ENCODE results near the gene AIMP1. TPM values are rescaled to one million over a fixed set of nuclear protein-coding genes. Genes with fewer than 3 reads are reported as not detected.
"Not testable (repeated sequence)": the region's sequence is repeated elsewhere in the genome, so short reads cannot be mapped to it uniquely, and the experiment has no call there.

AIMP1 gene
- polyA plus RNA-seq, 4 donors, result 34.4 to 59.7 (median 37.4) TPM

GRCh38 chr4:106371161-106371560 lies 54.8 kb downstream of the AIMP1 start:
- H3K27me3 ChIP-seq (ENCODE audit: control insufficient read depth in 3 of 3, insufficient read depth in 3 of 3, low read length in 3 of 3), result peaks cover 0 to 3% (median 0%) of the 10 kb centered on the region in 3 donors
- FAIRE-seq (no peak), DNase-seq (no peak)
- no peak overlapping the region for H3K4me3 ChIP-seq (ENCODE audit: low read depth in 1 of 3, low read length in 3 of 3)
- H3K9me3 ChIP-seq (ENCODE audit: control insufficient read depth in 2 of 2, insufficient read depth in 1 of 2, low read depth in 1 of 2, low read length in 1 of 2), result no peaks in the 10 kb centered on the region
- H3K27ac ChIP-seq (ENCODE audit: low read depth in 1 of 3, low read length in 2 of 3), result no peak overlapping the region
- no peaks in the 10 kb centered on the region for H3K36me3 ChIP-seq (ENCODE audit: control insufficient read depth in 3 of 3, insufficient read depth in 2 of 3, low read depth in 1 of 3, low read length in 3 of 3)
- H3K4me1 ChIP-seq (ENCODE audit: control insufficient read depth in 3 of 3, insufficient read depth in 2 of 3, low read depth in 1 of 3, low read length in 2 of 3), result no peaks in the 10 kb centered on the region

- H3K4me1 ChIP-seq (ENCODE audit: control insufficient read depth in 3 of 3, insufficient read depth in 2 of 3, low read depth in 1 of 3, low read length in 2 of 3), result no peaks in the 10 kb centered on the region
- H3K27ac ChIP-seq (ENCODE audit: low read depth in 1 of 3, low read length in 2 of 3), result no peak overlapping the region
- no peak for FAIRE-seq
- no peak overlapping the region for H3K4me3 ChIP-seq (ENCODE audit: low read depth in 1 of 3, low read length in 3 of 3)
- peaks cover 0 to 3% (median 0%) of the 10 kb centered on the region in 3 donors for H3K27me3 ChIP-seq (ENCODE audit: control insufficient read depth in 3 of 3, insufficient read depth in 3 of 3, low read length in 3 of 3)
- no peaks in the 10 kb centered on the region for H3K36me3 ChIP-seq (ENCODE audit: control insufficient read depth in 3 of 3, insufficient read depth in 2 of 3, low read depth in 1 of 3, low read length in 3 of 3)
- no peaks in the 10 kb centered on the region for H3K9me3 ChIP-seq (ENCODE audit: control insufficient read depth in 2 of 2, insufficient read depth in 1 of 2, low read depth in 1 of 2, low read length in 1 of 2)
- DNase-seq, result peak; percentile 23 to 64
- WGBS, 3 donors, result 13 to 56% (median 36%) methylated on average over 3 of the region's 3 CpGs
Measured at GRCh38 chr4:106373026-106373425, 56.7 kb downstream of the AIMP1 start.

- no peaks in the 10 kb centered on the region for H3K4me1 ChIP-seq (ENCODE audit: control insufficient read depth in 3 of 3, insufficient read depth in 2 of 3, low read depth in 1 of 3, low read length in 2 of 3)
- no peak overlapping the region for H3K4me3 ChIP-seq (ENCODE audit: low read depth in 1 of 3, low read length in 3 of 3)
- no peak overlapping the region for H3K27ac ChIP-seq (ENCODE audit: low read depth in 1 of 3, low read length in 2 of 3)
- H3K36me3 ChIP-seq (ENCODE audit: control insufficient read depth in 3 of 3, insufficient read depth in 2 of 3, low read depth in 1 of 3, low read length in 3 of 3), result no peaks in the 10 kb centered on the region
- no peak for FAIRE-seq
- peaks cover 0 to 5% (median 0%) of the 10 kb centered on the region in 3 donors for H3K27me3 ChIP-seq (ENCODE audit: control insufficient read depth in 3 of 3, insufficient read depth in 3 of 3, low read length in 3 of 3)
- DNase-seq, result no peak
- H3K9me3 ChIP-seq (ENCODE audit: control insufficient read depth in 2 of 2, insufficient read depth in 1 of 2, low read depth in 1 of 2, low read length in 1 of 2), result peaks cover 0 to 4% of the 10 kb centered on the region in 2 donors
Measured at GRCh38 chr4:106380179-106380578, 63.8 kb downstream of the AIMP1 start.

GRCh38 chr4:106384878-106385277 lies 68.5 kb downstream of the AIMP1 start:
- no peak for DNase-seq
- Histone ChIP-seq H3K27me3 (ENCODE audit: control insufficient read depth in 3 of 3, insufficient read depth in 3 of 3, low read length in 3 of 3) (no peaks in the 10 kb centered on the region), H3K4me3 (ENCODE audit: low read depth in 1 of 3, low read length in 3 of 3) (no peak overlapping the region), H3K27ac (ENCODE audit: low read depth in 1 of 3, low read length in 2 of 3) (no peak overlapping the region), H3K36me3 (ENCODE audit: control insufficient read depth in 3 of 3, insufficient read depth in 2 of 3, low read depth in 1 of 3, low read length in 3 of 3) (no peaks in the 10 kb centered on the region), H3K4me1 (ENCODE audit: control insufficient read depth in 3 of 3, insufficient read depth in 2 of 3, low read depth in 1 of 3, low read length in 2 of 3) (no peaks in the 10 kb centered on the region), H3K9me3 (ENCODE audit: control insufficient read depth in 2 of 2, insufficient read depth in 1 of 2, low read depth in 1 of 2, low read length in 1 of 2) (peaks cover 0 to 14% of the 10 kb centered on the region in 2 donors)
- no peak for FAIRE-seq
- 97 to 98% (median 98%) methylated on average over 3 of the region's 3 CpGs for WGBS, 3 donors

- Histone ChIP-seq H3K27me3 (ENCODE audit: control insufficient read depth in 3 of 3, insufficient read depth in 3 of 3, low read length in 3 of 3) (no peaks in the 10 kb centered on the region), H3K36me3 (ENCODE audit: control insufficient read depth in 3 of 3, insufficient read depth in 2 of 3, low read depth in 1 of 3, low read length in 3 of 3) (no peaks in the 10 kb centered on the region), H3K9me3 (ENCODE audit: control insufficient read depth in 2 of 2, insufficient read depth in 1 of 2, low read depth in 1 of 2, low read length in 1 of 2) (peaks cover 0 to 14% of the 10 kb centered on the region in 2 donors), H3K27ac (ENCODE audit: low read depth in 1 of 3, low read length in 2 of 3) (no peak overlapping the region), H3K4me3 (ENCODE audit: low read depth in 1 of 3, low read length in 3 of 3) (no peak overlapping the region), H3K4me1 (ENCODE audit: control insufficient read depth in 3 of 3, insufficient read depth in 2 of 3, low read depth in 1 of 3, low read length in 2 of 3) (no peaks in the 10 kb centered on the region)
- DNase-seq (no peak), FAIRE-seq (no peak)
- 69 to 80% (median 76%) methylated on average over 6 of the region's 6 CpGs for WGBS, 3 donors
Measured at GRCh38 chr4:106385853-106386393, 69.6 kb downstream of the AIMP1 start.

GRCh38 chr4:106395582-106395981 lies 79.2 kb downstream of the AIMP1 start:
- WGBS, 3 donors, result 77 to 80% (median 78%) methylated on average over 2 of the region's 2 CpGs
- Histone ChIP-seq H3K4me1 (ENCODE audit: control insufficient read depth in 3 of 3, insufficient read depth in 2 of 3, low read depth in 1 of 3, low read length in 2 of 3) (no peaks in the 10 kb centered on the region), H3K36me3 (ENCODE audit: control insufficient read depth in 3 of 3, insufficient read depth in 2 of 3, low read depth in 1 of 3, low read length in 3 of 3) (no peaks in the 10 kb centered on the region), H3K9me3 (ENCODE audit: control insufficient read depth in 2 of 2, insufficient read depth in 1 of 2, low read depth in 1 of 2, low read length in 1 of 2) (peaks cover 2 to 7% of the 10 kb centered on the region in 2 donors), H3K27me3 (ENCODE audit: control insufficient read depth in 3 of 3, insufficient read depth in 3 of 3, low read length in 3 of 3) (no peaks in the 10 kb centered on the region), H3K4me3 (ENCODE audit: low read depth in 1 of 3, low read length in 3 of 3) (no peak overlapping the region), H3K27ac (ENCODE audit: low read depth in 1 of 3, low read length in 2 of 3) (no peak overlapping the region)
- FAIRE-seq (no peak), DNase-seq (no peak)

- 54 to 56% (median 56%) methylated on average over 2 of the region's 4 CpGs for WGBS, 3 donors
- H3K9me3 ChIP-seq (ENCODE audit: control insufficient read depth in 2 of 2, insufficient read depth in 1 of 2, low read depth in 1 of 2, low read length in 1 of 2); FAIRE-seq: not testable (repeated sequence)
Measured at GRCh38 chr4:106398898-106399297, 82.5 kb downstream of the AIMP1 start.

More at GRCh38 chr4:106398898-106399297, 82.5 kb downstream of the AIMP1 start:
- H3K27me3 ChIP-seq (ENCODE audit: control insufficient read depth in 3 of 3, insufficient read depth in 3 of 3, low read length in 3 of 3); DNase-seq; H3K27ac ChIP-seq (ENCODE audit: low read depth in 1 of 3, low read length in 2 of 3); H3K36me3 ChIP-seq (ENCODE audit: control insufficient read depth in 3 of 3, insufficient read depth in 2 of 3, low read depth in 1 of 3, low read length in 3 of 3); H3K4me1 ChIP-seq (ENCODE audit: control insufficient read depth in 3 of 3, insufficient read depth in 2 of 3, low read depth in 1 of 3, low read length in 2 of 3); H3K4me3 ChIP-seq (ENCODE audit: low read depth in 1 of 3, low read length in 3 of 3): not testable (repeated sequence)

Other genes starting within 250 kb of the AIMP1 start
- 10 to 100 TPM in 2 of 4 donors, 1 to 10 TPM in 2; 5.1 to 31.6 (median 9.3) TPM for gene TBCK, start 341 bp upstream of the AIMP1 start, polyA plus RNA-seq
- 100 to 1,000 TPM in 2 of 4 donors, 10 to 100 TPM in 1, not detected in 1; 25.4 to 144 (median 114) TPM for gene GIMD1, start 52.2 kb downstream of the AIMP1 start, polyA plus RNA-seq

Data from small intestine (tissue), 7 donors.